Kidney epithelial cell (primary cell): Measurements from ENCODE around the gene LRP8. TPM values are rescaled to one million over a fixed set of nuclear protein-coding genes. Genes with fewer than 3 reads are reported as not detected.
A peak's percentile ranks its signal among the peaks of the same experiment; 100 is the strongest.

Source experiments
- DNase-seq: peaks from one replicate; pipeline ENCODE4 v3.0.0-alpha.2; 2010; ENCODE audit warnings: low read depth
- H3K27me3 ChIP-seq: 2 replicates; pipeline ENCODE4 v1.6.0; 2011; ENCODE audit warnings: low read length; ENCODE audit not compliant: control insufficient read depth, insufficient read depth
- H3K36me3 ChIP-seq: 2 replicates; pipeline ENCODE4 v1.5.1; 2011; ENCODE audit warnings: low read length; ENCODE audit not compliant: control insufficient read depth, insufficient read depth
- H3K4me3 ChIP-seq: 2 replicates; pipeline ENCODE4 v1.5.1; 2011; ENCODE audit warnings: low read depth, mild to moderate bottlenecking, control low read depth, low read length
- total RNA-seq: library from RNA; depleted of rRNA; stranded (reverse); fragments of >200 nt; gene quantifications from 2 replicates; pipeline ENCODE4 v1.2.3, GENCODE V29; 2015
- TF ChIP-seq, protein P1 (sequence below): IDR thresholded peaks from 2 replicates; pipeline ENCODE4 v1.5.1; 2011; ENCODE audit warnings: mild to moderate bottlenecking, moderate library complexity, low read length, control low read depth, inconsistent platforms; ENCODE audit not compliant: insufficient read depth, poor library complexity, severe bottlenecking

Gene LRP8
- total RNA-seq, 1 donor from 2014 or later = 7.5 TPM

DNA sequence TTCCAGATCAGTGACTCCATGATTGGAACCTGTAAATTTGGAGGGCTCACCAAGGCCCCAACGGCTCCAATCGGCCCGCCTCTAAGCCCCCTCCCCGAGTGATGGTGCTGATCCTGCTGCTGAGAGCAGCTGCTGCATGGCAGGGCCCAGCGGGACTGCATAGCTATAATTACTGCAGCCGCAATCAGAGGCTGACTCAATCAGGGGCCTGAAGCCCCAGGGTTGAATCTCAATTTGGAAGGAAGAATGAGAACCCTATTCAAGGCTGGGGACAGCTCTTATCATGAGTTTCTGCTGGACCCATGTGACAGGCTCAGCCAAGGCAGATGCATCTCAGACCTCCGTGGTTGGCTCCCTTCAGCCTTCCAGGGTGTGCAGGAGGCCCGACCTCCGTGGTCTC, 46.7 kb downstream of the LRP8 start:
- no peak for DNase-seq
- no peaks in the 10 kb centered on the region for H3K27me3 ChIP-seq
- H3K36me3 ChIP-seq = no peaks in the 10 kb centered on the region
- TF ChIP-seq, protein P1, sequence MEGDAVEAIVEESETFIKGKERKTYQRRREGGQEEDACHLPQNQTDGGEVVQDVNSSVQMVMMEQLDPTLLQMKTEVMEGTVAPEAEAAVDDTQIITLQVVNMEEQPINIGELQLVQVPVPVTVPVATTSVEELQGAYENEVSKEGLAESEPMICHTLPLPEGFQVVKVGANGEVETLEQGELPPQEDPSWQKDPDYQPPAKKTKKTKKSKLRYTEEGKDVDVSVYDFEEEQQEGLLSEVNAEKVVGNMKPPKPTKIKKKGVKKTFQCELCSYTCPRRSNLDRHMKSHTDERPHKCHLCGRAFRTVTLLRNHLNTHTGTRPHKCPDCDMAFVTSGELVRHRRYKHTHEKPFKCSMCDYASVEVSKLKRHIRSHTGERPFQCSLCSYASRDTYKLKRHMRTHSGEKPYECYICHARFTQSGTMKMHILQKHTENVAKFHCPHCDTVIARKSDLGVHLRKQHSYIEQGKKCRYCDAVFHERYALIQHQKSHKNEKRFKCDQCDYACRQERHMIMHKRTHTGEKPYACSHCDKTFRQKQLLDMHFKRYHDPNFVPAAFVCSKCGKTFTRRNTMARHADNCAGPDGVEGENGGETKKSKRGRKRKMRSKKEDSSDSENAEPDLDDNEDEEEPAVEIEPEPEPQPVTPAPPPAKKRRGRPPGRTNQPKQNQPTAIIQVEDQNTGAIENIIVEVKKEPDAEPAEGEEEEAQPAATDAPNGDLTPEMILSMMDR = no peak
- H3K4me3 ChIP-seq = no peak overlapping the region

DNA sequence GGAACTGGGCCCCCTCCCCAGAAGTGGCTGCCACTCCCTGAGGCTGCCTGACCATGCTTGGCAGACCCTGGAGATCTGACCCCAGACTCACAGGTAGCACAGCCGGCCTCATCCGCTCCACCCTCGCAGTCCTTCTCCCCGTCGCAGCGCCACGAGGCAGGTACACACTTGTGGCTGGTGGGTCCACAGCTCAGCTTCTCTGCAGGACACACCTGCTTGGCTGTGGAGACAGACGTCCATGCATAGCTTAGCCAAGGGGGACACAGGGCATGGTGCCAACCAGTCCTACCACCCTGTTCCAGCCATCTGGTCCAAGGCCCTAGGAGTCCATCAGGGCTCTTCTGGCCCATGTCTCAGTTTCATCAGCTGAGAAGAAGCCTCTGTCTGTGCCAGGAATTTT, 47.4 kb downstream of the LRP8 start:
- Histone ChIP-seq H3K27me3 (no peaks in the 10 kb centered on the region), H3K4me3 (no peak overlapping the region), H3K36me3 (no peaks in the 10 kb centered on the region)
- DNase-seq = no peak
- TF ChIP-seq, protein P1 = no peak

DNA sequence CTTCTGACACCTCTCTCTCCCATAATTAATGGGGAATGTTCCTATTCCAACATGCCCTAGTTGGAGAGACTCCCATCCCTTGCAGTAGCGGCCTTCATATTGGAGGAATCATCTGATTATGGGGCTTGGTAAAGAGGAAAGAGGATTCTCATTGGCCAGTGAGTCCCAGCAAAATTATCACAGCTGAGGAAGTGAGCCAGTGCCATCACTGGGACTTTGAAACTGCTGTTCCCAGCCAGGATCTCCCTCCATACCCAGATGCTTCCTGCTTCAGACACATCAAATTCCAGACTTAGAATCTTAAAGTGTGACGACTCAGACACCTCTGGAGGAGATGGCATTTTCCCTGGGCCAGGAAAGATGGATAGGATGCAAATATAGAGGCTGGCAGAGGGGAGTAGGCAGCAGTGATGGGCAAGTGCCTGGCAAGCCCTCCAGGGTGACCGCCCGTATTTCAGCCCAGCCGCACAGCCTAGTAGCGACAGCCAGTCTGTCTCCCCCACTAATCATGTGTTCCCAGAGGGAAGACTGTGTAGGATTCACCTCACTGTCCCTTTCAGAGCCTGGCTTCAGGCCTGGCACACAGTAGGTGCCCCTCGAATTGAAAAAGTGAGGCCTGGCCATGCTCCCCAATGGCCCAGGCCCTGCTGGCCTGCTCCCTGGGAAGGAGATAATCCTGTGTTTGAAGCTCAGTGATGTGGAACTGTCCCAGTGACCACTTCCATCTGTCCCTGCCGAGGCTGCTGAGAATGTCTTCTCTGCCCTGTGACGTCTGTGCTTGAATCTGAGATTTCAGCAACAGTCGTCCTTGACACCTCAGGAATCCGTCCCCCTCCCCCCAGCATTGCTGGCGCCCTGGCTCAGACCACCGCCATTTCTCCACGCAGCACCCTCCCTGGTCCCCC, 48.3 kb downstream of the LRP8 start:
- Histone ChIP-seq H3K4me3 (no peak overlapping the region), H3K27me3 (no peaks in the 10 kb centered on the region), H3K36me3 (no peaks in the 10 kb centered on the region)
- TF ChIP-seq, protein P1 = no peak
- no peak for DNase-seq

DNA sequence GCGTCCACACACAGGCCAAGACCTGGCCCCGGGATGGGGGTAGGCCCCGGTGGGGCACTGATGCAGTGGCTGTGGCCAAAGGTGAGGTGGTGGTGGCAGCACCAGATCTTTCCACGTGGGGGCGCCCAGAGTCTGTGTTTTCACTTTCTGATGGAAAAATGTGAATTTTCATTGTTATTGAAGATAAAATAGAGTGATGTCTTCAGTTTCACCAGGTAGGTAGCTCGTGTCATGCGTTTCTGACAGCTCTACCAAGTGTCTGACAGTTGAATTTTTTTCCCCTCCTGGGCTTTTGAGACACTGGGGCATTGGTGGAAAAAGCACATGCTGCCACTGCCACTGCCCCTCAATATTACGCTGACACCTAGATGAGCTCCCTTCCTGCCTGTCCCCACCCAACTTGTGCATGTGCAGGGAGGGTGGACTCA, 49.6 kb downstream of the LRP8 start:
- DNase-seq = no peak
- Histone ChIP-seq H3K4me3 (no peak overlapping the region), H3K36me3 (no peaks in the 10 kb centered on the region), H3K27me3 (no peaks in the 10 kb centered on the region)
- TF ChIP-seq, protein P1 = peak; percentile 79

DNA sequence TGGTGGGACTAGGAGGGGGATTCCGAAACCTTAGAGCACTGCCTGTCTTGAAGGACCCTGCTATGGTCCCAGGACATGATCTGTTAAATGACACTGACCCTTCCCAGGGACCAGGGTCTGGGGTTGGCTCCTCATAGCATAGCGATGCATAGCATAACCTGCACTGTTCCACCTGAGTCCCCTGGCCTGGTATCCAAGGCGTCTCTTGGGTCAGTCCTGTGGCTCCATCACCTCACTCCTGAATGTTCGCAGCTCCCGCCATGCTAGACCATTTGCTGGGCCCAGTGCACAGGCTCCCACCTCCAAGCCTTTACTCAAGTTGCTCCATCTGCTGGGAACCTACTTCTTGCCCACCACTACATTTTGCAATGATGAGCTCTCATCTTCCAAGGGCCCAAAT, 50.5 kb downstream of the LRP8 start:
- TF ChIP-seq, protein P1 = no peak
- H3K4me3 ChIP-seq = no peak overlapping the region
- no peaks in the 10 kb centered on the region for H3K36me3 ChIP-seq
- no peaks in the 10 kb centered on the region for H3K27me3 ChIP-seq
- no peak for DNase-seq

DNA sequence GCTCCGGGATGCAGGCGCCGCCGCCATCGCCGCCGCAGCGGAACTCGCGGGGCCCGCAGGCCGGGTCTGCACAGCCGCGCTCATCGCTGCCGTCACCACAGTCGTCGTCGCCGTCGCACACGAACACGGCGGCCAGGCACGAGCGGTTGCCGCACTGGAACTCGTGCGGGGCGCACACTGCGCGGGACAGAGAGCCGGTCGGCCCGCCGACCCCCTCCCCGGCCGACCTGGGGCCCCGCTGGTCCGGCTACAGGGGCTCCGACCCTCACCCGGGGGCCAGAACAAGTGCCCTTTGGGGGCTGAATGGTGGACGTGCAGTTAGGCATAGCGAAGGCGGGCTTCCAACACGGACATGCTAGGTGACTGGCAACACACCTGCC, 51.0 kb downstream of the LRP8 start:
- no peaks in the 10 kb centered on the region for H3K27me3 ChIP-seq
- H3K4me3 ChIP-seq = no peak overlapping the region
- TF ChIP-seq, protein P1 = no peak
- H3K36me3 ChIP-seq = no peaks in the 10 kb centered on the region
- no peak for DNase-seq
